H1 (cell line): ENCODE measurements around the gene MACF1. TPM values are rescaled to one million over a fixed set of nuclear protein-coding genes. Genes with fewer than 3 reads are reported as not detected.
"Not testable (repeated sequence)": the region's sequence is repeated elsewhere in the genome, so short reads cannot be mapped to it uniquely, and the experiment has no call there.

Experiments
- CTCF ChIA-PET: fragments of 300-600 bp; sonication (Branson Sonifier 250); formaldehyde crosslinking; loops from one replicate; lab custom pipeline; 2021; ENCODE audit not compliant: partially characterized antibody; lab: Charles Lee
- POLR2A ChIA-PET: fragments of 300-600 bp; sonication (Branson Sonifier 250); formaldehyde crosslinking; loops from one replicate; lab custom pipeline; 2021; ENCODE audit warnings: inconsistent platforms; ENCODE audit not compliant: partially characterized antibody; lab: Charles Lee
- DNase-seq, 2 experiments: peaks; one replicate each; pipeline versions ENCODE4 v3.0.0 to v3.0.0-alpha.2; 2010 to 2022; ENCODE audit warnings: low spot score in 2 of 2, low read depth in 1 of 2, mixed read lengths in 1 of 2
- FAIRE-seq: peaks from 2 replicates; lab custom pipeline; 2011; peaks lifted over from hg19 to GRCh38; lab: Jason Lieb, UNC
- H2AFZ ChIP-seq: 2 replicates; pipeline ENCODE4 v1.8.1; 2012; ENCODE audit warnings: low read length, inconsistent platforms
- H2AK5ac ChIP-seq: 2 replicates; pipeline ENCODE4 v1.6.1; 2013; ENCODE audit warnings: low read depth, low read length
- H2BK120ac ChIP-seq: replicated peaks from 2 replicates; pipeline ENCODE3; 2013; ENCODE audit warnings: low read depth, low read length, inconsistent platforms
- H2BK12ac ChIP-seq: 2 replicates; pipeline ENCODE4 v1.6.1; 2013; ENCODE audit warnings: low read depth, low read length
- H2BK15ac ChIP-seq: 2 replicates; pipeline ENCODE4 v1.6.1; 2013; ENCODE audit warnings: low read length
- H2BK20ac ChIP-seq: 2 replicates; pipeline ENCODE4 v1.6.1; 2013; ENCODE audit warnings: low read length
- H2BK5ac ChIP-seq: 2 replicates; pipeline ENCODE4 v1.6.1; 2013; ENCODE audit warnings: low read depth, low read length
- H3K14ac ChIP-seq: 2 replicates; pipeline ENCODE4 v1.6.1; 2013; ENCODE audit warnings: inconsistent platforms; ENCODE audit not compliant: insufficient read length
- H3K18ac ChIP-seq: 2 replicates; pipeline ENCODE4 v1.6.1; 2013; ENCODE audit warnings: low read length; ENCODE audit errors: extremely low read depth
- H3K23ac ChIP-seq: 2 replicates; pipeline ENCODE4 v1.6.1; 2013; ENCODE audit warnings: inconsistent platforms; ENCODE audit not compliant: insufficient read length
- H3K23me2 ChIP-seq: 2 replicates; pipeline ENCODE4 v1.6.1; 2013; ENCODE audit warnings: low read depth, low read length
- H3K27ac ChIP-seq: 2 replicates; pipeline ENCODE4 v1.6.1; 2011; ENCODE audit warnings: low read depth, low read length, inconsistent platforms
- H3K27me3 ChIP-seq, 4 experiments: replicated peaks in 1 of 4; 1 replicate in 1 of 4; 2 replicates in 3 of 4; pipeline versions ENCODE4 v1.6.1 to v1.8.1; 2011 to 2013; ENCODE audit warnings: low read length in 3 of 4, mild to moderate bottlenecking in 3 of 4, inconsistent platforms in 2 of 4, mixed read lengths in 2 of 4, moderate library complexity in 1 of 4; ENCODE audit not compliant: control insufficient read depth in 3 of 4, insufficient read depth in 3 of 4; ENCODE audit errors: extremely low read depth in 1 of 4
- H3K36me3 ChIP-seq, 4 experiments: 2 replicates each; pipeline versions ENCODE4 v1.6.1 to v1.8.1; 2011 to 2013; ENCODE audit warnings: mild to moderate bottlenecking in 4 of 4, low read length in 3 of 4, moderate library complexity in 2 of 4, control low read depth in 1 of 4, inconsistent platforms in 1 of 4; ENCODE audit not compliant: insufficient read depth in 4 of 4, control insufficient read depth in 2 of 4
- H3K4ac ChIP-seq: replicated peaks from 2 replicates; pipeline ENCODE3; 2013; ENCODE audit warnings: low read length, low read depth, mixed read lengths, inconsistent platforms; ENCODE audit not compliant: insufficient read length
- H3K4me1 ChIP-seq, 4 experiments: replicated peaks in 1 of 4; 1 replicate in 1 of 4; 2 replicates in 3 of 4; pipeline versions ENCODE4 v1.6.1 to v1.8.1; 2011 to 2013; ENCODE audit warnings: low read length in 3 of 4, inconsistent platforms in 2 of 4, mixed read lengths in 1 of 4; ENCODE audit not compliant: insufficient read depth in 4 of 4, control insufficient read depth in 3 of 4
- H3K4me2 ChIP-seq, 2 experiments: 2 replicates each; pipeline versions ENCODE4 v1.6.1 to v1.8.1; 2011 to 2013; ENCODE audit warnings: low read depth in 2 of 2, low read length in 2 of 2, control low read depth in 1 of 2, inconsistent platforms in 1 of 2, mild to moderate bottlenecking in 1 of 2; ENCODE audit not compliant: insufficient read depth in 1 of 2
- H3K4me3 ChIP-seq, 4 experiments: fragments of 200-600, 300-600 bp in 1 of 4; sonication (generic), shearing (Covaris generic), sonication (Bioruptor Twin) in 1 of 4; 2 replicates each; pipeline versions ENCODE4 v1.5.1 to v1.8.1; 2011 to 2016; ENCODE audit warnings: low read length in 4 of 4, low read depth in 3 of 4, control low read depth in 2 of 4, inconsistent platforms in 2 of 4, mild to moderate bottlenecking in 2 of 4, mixed read lengths in 1 of 4, moderate library complexity in 1 of 4; ENCODE audit not compliant: insufficient read depth in 2 of 4; ENCODE audit errors: extremely low read depth in 1 of 4
- H3K56ac ChIP-seq: replicated peaks from 2 replicates; pipeline ENCODE3; 2013; ENCODE audit warnings: low read depth, mild to moderate bottlenecking, mixed read lengths, low read length, inconsistent platforms; ENCODE audit not compliant: insufficient read length
- H3K79me1 ChIP-seq: 2 replicates; pipeline ENCODE4 v1.6.1; 2013; ENCODE audit warnings: low read depth, low read length, control low read depth
- H3K79me2 ChIP-seq, 2 experiments: 2 replicates each; pipeline versions ENCODE4 v1.6.1 to v1.8.1; 2012 to 2013; ENCODE audit warnings: low read length in 2 of 2, mild to moderate bottlenecking in 2 of 2, inconsistent platforms in 1 of 2; ENCODE audit not compliant: insufficient read depth in 2 of 2, control insufficient read depth in 1 of 2
- H3K9ac ChIP-seq, 4 experiments: replicated peaks in 1 of 4; 1 replicate in 1 of 4; 2 replicates in 3 of 4; pipeline versions ENCODE4 v1.6.1 to v1.8.1; 2011 to 2013; ENCODE audit warnings: low read depth in 3 of 4, low read length in 3 of 4, control low read depth in 2 of 4, mild to moderate bottlenecking in 2 of 4, moderate library complexity in 2 of 4, inconsistent platforms in 1 of 4; ENCODE audit errors: extremely low read depth in 1 of 4
- H3K9me3 ChIP-seq, 2 experiments: 2 replicates each; pipeline versions ENCODE4 v1.6.1 to v1.8.1; 2012 to 2013; ENCODE audit warnings: mild to moderate bottlenecking in 2 of 2, moderate library complexity in 2 of 2, control low read depth in 1 of 2, inconsistent platforms in 1 of 2, low read depth in 1 of 2, low read length in 1 of 2, mixed read lengths in 1 of 2; ENCODE audit not compliant: insufficient read depth in 2 of 2
- H4K20me1 ChIP-seq, 2 experiments: replicated peaks in 1 of 2; 2 replicates each; pipeline versions ENCODE3 to v1.8.1; 2011 to 2013; ENCODE audit warnings: inconsistent platforms in 2 of 2, low read length in 2 of 2, mild to moderate bottlenecking in 1 of 2; ENCODE audit not compliant: insufficient read depth in 2 of 2, control insufficient read depth in 1 of 2
- H4K5ac ChIP-seq: 2 replicates; pipeline ENCODE4 v1.6.1; 2013; ENCODE audit warnings: low read length, low read depth, mixed read lengths, inconsistent platforms; ENCODE audit not compliant: insufficient read length
- H4K8ac ChIP-seq: 2 replicates; pipeline ENCODE4 v1.8.0; 2013; ENCODE audit warnings: mild to moderate bottlenecking, moderate library complexity, low read length, inconsistent platforms; ENCODE audit not compliant: insufficient read depth; ENCODE audit errors: extremely low read depth
- H4K91ac ChIP-seq: replicated peaks from 2 replicates; pipeline ENCODE3; 2013; ENCODE audit warnings: low read length, mixed read lengths, inconsistent platforms; ENCODE audit not compliant: insufficient read length
- CREB1 ChIP-seq: IDR thresholded peaks from 2 replicates; pipeline ENCODE4 v1.6.1; 2012; ENCODE audit warnings: inconsistent platforms
- TAF1 ChIP-seq: IDR thresholded peaks from 2 replicates; pipeline ENCODE4 v1.6.1; 2011; ENCODE audit warnings: mild to moderate bottlenecking, low read depth, low read length
- WGBS, 2 experiments: shearing (Covaris generic) in 1 of 2; methylation state at CpG; one replicate each; pipeline versions ENCODE4 v1.1.6 to v1.1.7; 2013 to 2015; ENCODE audit warnings: low lambda C conversion rate in 2 of 2, mixed read lengths in 2 of 2, inconsistent platforms in 1 of 2, low coverage in 1 of 2, missing lambda C conversion rate in 1 of 2; ENCODE audit not compliant: insufficient replicate concordance in 2 of 2, insufficient coverage in 1 of 2, insufficient read length in 1 of 2; ENCODE audit errors: extremely low coverage in 1 of 2, missing lambda C conversion rate in 1 of 2; 5-methylcytosine and 5-hydroxymethylcytosine counted together
- polyA plus RNA-seq, 7 experiments: library from polyadenylated mRNA; depleted of rRNA in 3 of 7; stranded (reverse) in 5 of 7; unstranded in 2 of 7; fragments of >200 nt in 5 of 7; fragments of 200-250 nt in 2 of 7; gene quantifications; 1 replicate in 5 of 7; 2 replicates in 1 of 7; 4 replicates in 1 of 7; pipeline versions ENCODE4 v1.2.1 to v1.2.3, GENCODE V29; 2011 to 2013; ENCODE audit warnings: missing spikeins in 2 of 7, mixed read lengths in 2 of 7
- total RNA-seq: library from RNA; stranded (reverse); fragmentation: NEBNext Ultra II Directional; extraction: Animal tissue kit (Norgen Biotek cat#: 25700); gene quantifications from 2 replicates; pipeline ENCODE4 v1.2.1, GENCODE V29; 2021

Gene MACF1
- total and polyA plus RNA-seq, 2 of the 8 experiments (the other 6 are each of a cell fraction or from before 2014, with no cell fraction given) = 59.8 to 285 TPM

DNA sequence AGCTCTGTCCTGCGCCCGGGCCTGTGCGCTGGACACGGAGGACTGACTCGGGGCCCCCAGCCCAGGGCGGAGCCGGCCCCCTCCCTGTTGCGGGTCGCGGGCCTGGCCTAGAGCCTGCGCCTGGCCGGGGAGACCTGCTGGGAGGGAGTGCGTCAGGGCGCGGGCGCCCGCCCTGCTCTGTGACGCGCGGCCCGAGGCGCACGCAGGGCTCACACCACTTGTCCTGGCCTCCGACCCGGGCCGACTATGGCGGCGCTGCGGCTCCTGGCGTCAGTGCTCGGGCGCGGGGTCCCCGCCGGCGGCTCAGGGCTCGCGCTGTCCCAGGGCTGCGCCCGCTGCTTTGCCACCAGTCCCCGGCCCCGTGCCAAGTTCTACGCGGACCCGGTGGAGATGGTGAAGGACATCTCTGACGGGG is 310.2 kb downstream of the MACF1 start:
- H3K9me3 ChIP-seq, H3K14ac ChIP-seq, H2BK120ac ChIP-seq, CTCF ChIA-PET, H2BK5ac ChIP-seq, H3K27ac ChIP-seq, H3K23ac ChIP-seq, H3K56ac ChIP-seq, H3K79me1 ChIP-seq, H3K4me1 ChIP-seq, POLR2A ChIA-PET, H2BK12ac ChIP-seq, H3K36me3 ChIP-seq, H3K18ac ChIP-seq: not testable (repeated sequence)
- Histone ChIP-seq H3K4me2 (peak overlapping the region; percentile 53 to 66), H3K27me3 (peaks cover 3 to 11% (median 8%) of the 10 kb centered on the region in 4 experiments; a peak in 5 of 7 replicates)
- no CpG with 5 or more reads among the region's 46 CpGs for WGBS, 2 experiments
- DNase-seq = peak in 1 of 2 experiments; percentile 70
- 0 out of 2 replicates have a peak, but pooled peaks have one; percentile 25 for TF ChIP-seq TAF1
- peak; percentile 82 for TF ChIP-seq CREB1
- TF ChIP-seq, all 59 proteins: peak for 2; not testable (repeated sequence) for 57
- H3K4me3 ChIP-seq = peak overlapping the region in 3 of 4 experiments; percentile 17 to 50 (median 28); a peak in 5 of 8 replicates
- not testable (repeated sequence) for H2BK20ac ChIP-seq, H4K20me1 ChIP-seq, H2AFZ ChIP-seq, H2AK5ac ChIP-seq, H2BK15ac ChIP-seq, H3K23me2 ChIP-seq, H4K8ac ChIP-seq, FAIRE-seq, H3K4ac ChIP-seq, H3K9ac ChIP-seq, H3K79me2 ChIP-seq, H4K91ac ChIP-seq, H4K5ac ChIP-seq
